Ureter (tissue), 1 donor: ENCODE data around the gene NCK2. TPM values are rescaled to one million over a fixed set of nuclear protein-coding genes. Genes with fewer than 3 reads are reported as not detected.

Source experiments
- DNase-seq: peaks from one replicate; pipeline ENCODE4 v3.0.0-alpha.2; 2020; ENCODE audit warnings: low spot score
- total RNA-seq: library from RNA; stranded (reverse); gene quantifications from one replicate; pipeline ENCODE4 v1.2.4, GENCODE V29; 2023
- donor health status: DM: yes; HTN: yes; CAD: no.

The NCK2 gene
- total RNA-seq, 1 donor from 2014 or later: 40.9 TPM

DNA sequence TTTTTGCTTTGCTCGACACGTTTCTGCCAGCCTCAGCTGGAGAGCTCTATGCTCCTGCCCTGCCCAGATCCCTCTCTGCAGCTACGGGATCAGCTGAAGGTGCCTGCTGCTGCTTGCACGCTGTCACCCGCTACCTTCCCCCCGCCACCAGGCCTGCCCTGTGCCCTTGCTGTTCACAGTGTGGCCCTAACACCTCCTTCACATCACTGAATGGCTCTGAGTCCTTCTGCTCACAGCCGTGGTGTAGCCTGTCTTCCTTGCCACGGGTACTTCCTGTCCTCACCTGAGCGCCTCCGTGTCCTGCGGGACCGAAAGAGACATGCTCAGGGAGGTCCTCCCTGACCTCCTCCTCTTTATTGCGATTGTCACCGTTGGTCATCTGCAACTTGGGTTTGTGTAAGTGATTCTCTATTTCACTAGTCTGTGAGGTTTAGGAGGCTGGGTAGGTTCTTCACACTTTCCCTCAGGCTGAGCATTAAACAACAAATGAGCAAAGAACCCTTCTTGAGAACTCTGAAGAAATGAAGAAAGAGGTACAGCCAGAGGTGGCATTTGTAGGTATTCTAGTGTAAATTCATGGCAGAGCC, 127.5 kb downstream of the NCK2 start:
- DNase-seq: no peak

DNA sequence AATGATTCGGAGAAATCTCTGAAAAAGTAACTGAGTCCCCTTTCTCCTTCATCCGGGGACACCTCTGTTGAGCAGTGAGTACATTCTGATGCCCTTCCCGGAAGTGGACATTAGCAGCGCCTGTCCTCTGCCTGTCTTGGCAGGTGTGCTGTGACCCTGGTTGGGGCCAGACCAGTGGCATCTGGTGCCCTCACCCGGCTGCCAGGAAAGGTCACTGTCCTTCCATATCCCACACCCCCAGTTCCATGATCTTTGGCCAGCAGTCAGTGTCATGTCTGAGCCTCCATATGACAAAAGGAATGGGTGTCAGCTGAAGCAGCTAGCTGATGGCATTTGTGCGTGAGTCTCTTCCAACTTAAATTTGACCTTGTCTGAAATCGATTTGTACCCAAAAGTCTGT, 128.1 kb downstream of the NCK2 start:
- DNase-seq: no peak

DNA sequence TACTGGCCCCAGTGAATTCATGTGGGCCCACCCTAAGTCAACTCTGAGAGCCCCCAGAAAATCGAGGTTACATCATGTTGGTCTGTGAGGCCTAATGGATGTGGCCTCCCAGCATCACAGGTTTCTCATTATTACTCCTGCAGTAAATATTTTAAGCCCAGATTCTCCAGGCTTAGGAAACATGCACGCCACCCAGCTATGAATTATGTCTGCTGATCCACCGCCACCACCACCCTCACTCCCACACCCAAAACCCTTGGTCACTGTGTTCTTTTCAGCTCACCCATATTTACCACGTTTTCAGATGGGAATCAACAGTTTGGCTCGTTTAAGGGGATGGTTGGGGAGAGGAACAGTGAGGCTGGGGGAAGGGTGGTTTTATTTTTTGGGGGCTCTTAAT, 128.6 kb downstream of the NCK2 start:
- no peak for DNase-seq

DNA sequence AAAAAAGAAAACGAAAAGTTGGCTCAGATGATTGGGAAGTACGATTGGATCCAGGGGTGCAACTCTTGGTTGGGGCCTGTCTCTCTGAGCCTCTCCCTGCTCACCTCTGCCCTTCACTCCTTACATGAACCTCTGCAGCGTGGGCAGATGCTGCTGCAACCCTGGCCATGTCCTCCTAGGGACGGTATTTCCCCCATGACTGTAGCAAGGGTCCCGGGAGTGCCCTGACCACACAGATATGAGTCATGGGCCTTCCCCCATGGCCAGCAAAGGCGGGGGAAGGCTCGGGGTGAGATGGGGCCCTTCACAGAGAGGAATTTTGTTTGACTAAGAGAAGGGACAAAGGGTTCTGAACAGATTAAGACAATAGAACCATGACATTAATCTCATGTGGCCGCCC, 129.0 kb downstream of the NCK2 start:
- DNase-seq: no peak

DNA sequence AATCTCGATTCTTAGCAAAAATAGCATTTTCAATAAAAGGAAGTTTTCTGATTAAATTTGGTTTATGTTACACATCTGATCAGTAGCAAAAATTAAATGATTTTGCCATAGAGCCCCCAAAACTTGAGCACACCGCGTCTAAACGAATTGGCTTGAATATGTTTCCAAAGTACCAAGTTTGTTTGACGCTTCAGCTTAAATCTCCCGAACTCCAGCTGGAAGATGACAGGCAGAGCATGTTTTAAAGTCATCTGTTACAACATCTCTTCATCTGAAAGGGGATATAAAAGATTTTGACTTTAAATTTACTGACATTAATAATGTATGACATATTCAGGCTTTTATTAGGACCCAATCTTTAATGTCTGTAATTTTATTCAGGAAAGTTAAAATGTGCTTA, 129.8 kb downstream of the NCK2 start:
- DNase-seq: no peak

DNA sequence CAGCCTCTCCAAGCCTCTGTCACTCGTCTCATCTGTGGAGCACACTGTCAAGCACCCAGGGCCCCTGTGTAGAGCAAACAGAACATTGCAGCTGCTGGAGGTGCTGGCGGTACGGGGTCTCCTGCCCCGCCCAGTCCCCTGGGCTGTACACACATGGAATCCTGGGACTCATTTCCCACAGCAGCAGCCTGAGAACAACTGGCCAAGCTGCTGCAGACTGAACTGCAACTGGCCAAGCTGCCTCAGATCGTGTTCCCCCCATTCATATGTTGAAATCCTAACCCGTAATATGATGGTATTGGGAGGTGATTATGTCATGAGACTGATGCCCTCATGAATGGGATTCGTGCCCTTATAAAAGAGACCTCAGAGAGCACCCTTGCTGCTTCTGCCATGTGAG, 130.5 kb downstream of the NCK2 start:
- no peak for DNase-seq

DNA sequence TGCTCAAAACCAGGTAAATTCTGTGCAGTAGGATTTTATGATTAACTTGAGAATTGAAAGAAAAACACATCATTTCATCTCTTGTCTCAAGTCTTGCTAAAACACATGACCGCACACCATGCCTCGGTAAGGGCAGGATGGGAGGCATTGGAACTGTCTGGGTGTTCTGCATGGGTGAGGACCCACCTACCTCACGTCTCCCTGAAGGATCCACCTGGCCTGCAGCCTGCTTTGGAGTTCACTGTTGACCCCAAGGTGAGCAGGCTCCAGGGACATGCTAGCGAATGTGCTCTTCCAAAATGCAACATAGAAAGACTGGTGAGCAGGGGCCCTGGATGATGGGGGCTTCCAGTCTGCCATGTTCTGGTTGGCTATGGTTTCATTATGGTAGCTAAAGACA, 131.5 kb downstream of the NCK2 start:
- no peak for DNase-seq

DNA sequence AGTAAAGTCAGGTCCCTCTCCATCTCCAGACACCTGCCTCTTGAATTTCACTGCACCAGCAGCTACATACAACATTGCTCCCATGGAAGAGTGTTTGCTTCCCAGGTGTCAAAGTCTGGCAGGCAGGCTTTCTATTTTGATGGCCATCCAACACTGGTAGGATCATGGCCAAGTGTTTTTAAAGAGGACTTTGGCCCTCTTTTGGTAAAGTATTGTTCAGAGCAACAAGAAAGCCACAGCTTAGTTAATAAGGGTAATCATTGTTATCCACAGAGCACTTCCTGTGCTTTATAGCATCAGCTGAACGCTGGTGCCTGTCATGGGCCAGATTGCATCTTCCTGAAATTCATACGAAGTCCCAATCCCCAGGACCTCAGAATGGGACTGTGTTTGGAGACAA, 133.2 kb downstream of the NCK2 start:
- no peak for DNase-seq

DNA sequence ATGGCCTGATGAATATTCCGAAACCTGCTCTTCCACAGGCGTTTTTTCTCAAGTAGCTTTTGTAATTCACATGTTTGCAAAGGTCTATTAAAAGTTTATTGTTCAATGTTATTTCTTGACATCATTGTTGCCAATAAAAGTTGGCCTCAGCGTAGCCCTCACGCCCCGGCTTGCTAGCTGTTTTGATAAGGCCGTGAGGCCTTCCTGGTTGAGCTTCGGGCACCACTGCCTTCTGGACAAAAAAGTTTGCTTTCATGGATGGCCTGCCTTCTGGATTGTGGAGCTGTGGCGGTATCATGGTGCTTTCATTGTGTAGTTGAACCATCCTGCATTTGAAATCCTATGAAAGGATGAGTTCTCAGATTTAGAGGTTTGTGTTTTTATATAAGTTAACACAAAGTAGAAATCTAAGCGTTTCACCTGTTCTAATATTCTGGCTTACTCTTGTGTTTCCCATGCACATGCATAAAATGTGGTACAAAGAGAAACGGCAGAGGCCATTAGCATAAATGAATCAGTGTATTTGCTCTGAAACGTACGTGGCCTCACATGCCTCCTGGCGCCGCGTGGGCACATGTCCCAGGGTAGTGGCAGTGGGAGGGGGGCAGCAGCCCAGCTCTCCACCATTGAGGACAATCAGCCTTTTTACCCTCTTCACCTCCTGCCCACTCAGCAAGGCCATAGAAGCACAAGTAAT, 134.5 kb downstream of the NCK2 start:
- no peak for DNase-seq

DNA sequence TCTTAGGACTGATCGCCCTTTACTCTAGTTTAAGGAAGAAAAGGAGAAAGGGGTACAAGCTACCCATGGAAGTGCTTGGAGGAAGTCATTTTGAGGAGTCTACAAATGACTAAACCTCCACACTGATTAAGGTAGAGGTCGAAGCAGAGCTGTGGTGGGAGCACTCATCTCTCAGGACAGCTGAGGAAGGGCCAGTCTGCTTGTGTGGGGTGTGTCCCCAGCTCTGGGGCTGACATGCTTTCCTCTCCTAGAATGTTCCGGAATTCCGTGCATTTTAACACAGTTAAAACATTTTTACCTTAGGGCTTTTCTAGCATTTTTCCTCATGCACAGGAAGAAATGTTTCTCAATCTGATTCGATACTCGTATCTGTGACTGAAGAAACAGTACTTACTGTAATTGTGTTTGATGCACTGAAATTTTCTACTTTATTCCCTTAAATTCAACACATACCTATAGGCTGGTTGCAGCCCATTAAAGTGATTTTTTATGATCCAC, 135.1 kb downstream of the NCK2 start:
- DNase-seq: no peak

DNA sequence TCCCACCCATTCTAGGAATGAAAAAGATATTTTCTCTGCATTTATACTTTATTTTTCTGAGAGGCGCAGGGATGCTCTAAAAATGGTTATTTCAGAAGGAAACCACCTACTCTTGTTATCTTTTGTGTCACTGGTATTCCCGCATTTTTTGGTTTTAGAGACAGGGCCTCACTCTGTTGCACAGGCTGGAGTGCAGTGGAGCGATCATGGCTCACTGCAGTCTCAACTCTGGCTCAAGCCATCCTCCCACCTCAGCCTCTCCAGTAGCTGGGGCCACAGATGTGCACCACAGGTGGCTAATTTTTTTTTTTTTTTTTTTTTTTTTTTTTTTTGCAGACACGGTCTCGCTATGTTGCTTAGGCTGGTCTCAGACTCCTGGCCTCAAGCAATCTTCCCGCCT, 135.9 kb downstream of the NCK2 start:
- no peak for DNase-seq

DNA sequence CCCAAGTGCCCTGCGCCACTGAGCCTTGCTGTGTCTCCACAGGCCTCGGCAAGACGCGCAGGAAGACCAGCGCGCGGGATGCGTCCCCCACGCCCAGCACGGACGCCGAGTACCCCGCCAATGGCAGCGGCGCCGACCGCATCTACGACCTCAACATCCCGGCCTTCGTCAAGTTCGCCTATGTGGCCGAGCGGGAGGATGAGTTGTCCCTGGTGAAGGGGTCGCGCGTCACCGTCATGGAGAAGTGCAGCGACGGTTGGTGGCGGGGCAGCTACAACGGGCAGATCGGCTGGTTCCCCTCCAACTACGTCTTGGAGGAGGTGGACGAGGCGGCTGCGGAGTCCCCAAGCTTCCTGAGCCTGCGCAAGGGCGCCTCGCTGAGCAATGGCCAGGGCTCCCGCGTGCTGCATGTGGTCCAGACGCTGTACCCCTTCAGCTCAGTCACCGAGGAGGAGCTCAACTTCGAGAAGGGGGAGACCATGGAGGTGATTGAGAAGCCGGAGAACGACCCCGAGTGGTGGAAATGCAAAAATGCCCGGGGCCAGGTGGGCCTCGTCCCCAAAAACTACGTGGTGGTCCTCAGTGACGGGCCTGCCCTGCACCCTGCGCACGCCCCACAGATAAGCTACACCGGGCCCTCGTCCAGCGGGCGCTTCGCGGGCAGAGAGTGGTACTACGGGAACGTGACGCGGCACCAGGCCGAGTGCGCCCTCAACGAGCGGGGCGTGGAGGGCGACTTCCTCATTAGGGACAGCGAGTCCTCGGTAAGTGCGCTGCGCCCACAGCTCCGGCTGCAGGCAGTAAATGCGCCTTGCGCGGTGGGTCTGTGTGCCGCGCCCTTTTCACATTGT, 136.8 kb downstream of the NCK2 start:
- DNase-seq: no peak

DNA sequence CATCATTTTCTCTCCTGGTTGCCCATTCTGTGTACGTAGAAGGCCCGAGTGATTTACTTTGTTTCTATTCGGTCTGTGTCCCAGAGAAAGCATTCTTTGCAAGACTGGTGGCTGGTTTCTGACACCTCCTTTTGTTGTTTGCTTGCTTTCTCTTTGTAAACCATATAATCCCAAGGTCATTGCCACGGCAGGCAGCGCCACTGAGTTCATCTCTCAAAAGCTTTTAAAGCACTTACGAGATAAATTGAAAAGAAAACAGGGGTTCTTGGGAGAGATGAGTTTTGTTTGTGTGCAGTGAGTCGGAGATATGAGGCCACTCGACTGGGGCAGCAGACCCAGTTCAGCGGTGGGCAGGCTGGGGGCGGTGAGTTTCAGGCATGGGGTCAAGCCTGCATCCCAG, 137.6 kb downstream of the NCK2 start:
- DNase-seq: no peak

DNA sequence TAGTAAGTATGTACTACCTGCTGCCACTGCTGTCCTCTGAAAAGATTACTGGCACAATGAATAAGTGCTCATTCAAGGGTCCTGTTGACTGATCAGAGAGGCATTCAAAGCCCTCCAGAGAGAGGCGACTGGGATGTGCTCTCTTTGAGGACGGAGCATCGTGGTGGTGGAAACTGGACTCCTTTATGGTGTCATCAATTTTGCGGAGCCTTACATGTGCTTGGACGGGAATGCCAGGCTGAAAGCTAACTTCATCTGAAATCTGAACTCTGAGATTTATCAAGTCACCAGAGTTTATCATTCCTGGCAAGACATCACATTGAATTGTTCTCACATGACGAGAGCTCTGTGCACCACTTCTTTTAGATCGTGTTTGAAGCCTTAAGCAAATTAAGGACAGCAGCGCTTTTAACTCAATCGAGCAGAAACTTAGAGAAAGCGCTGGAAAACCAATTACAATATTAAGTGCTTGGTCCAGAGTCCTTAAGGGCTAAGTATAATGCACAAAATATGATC, 138.3 kb downstream of the NCK2 start:
- DNase-seq: no peak

DNA sequence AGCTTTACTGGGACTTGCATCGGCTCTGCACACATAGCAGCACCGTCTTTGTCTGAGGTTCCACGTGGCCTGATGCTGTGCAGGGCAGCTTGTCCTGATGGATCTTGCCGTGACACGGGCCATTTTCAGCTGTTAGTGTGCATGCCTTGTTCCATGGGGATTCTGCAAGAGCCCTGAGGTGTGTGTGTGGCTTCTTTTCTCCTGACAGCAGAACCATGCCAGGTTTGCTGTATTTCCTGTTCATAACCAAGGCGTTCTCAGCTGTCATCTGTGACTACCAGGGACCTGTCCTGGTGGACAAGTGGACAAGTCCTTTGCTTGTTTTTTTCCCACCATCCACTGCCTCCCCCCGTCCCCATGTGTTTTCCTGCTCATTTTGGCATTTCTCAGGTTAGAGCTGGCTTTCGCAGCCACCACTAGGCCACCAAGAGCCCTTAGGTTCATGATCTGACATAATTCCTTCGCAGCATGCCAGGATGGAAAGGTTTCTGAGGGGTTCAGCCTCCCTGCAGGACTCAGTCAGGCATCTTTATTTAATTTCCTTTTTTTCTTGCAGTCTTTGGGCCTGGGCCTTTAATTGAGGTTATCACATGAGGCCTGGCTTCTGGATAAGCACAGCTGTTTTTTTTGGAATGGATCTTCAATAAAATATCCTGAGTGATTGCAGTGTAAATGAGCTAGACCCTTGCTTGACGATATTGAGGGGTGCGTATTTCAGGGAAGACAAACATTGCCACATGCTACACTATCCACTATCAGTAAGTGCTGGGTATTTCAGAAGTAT, 139.4 kb downstream of the NCK2 start:
- no peak for DNase-seq

DNA sequence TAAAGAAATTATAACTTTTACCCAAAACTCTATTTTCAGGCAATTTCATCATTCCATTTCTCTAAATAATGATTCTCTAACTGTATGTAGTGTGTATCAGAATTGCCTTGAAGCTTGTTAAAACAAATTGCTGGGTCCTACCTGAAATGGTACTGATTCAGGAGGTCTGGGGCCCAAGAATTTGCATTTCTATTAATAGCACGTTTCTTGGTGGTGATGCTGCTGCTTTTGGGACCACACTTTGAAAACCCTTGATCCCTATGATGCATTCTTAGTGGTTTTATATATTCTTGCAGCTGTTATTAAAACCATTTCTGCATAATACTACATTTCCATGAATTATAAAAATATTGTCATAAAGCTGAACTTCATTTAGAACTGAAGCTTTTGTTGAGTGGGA, 140.7 kb downstream of the NCK2 start:
- DNase-seq: no peak

DNA sequence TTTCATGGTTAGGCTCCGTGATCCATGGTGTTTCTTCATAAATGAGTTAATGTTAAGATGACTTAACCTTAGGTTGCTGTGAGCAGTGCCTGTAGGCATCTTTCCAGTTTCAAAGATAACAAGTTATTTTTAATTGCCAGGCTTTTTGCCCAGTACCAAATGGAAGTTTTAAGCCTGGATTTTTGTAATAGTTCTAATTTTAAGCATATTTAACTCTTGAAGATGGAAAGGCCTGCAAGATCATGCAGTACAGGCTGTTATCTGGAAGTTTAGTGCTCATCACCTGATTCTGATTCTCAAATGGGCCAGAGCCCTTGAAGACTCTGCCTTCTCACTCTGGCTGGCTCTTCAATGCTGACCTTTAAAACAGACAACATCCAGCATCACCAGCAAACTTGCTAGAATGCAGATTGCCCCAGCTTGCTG, 141.3 kb downstream of the NCK2 start:
- no peak for DNase-seq

DNA sequence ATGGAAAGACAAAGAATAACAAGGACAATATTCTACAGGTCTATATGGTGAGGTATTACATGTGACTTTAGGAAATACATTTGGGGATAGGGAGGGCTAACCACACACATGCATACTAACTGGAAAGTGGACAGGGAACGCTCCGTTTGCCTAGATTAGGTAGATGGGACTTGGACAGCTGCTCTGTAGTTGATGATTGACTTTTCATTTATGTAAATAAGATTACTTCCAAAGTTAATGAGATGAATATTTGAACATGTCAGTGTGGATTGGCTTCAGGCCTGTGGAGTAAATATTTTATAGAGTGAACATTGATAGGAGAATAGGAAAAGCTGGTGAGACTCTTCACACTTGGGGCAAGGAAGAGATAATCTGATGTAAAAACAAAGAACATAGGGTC, 142.0 kb downstream of the NCK2 start:
- DNase-seq: no peak

DNA sequence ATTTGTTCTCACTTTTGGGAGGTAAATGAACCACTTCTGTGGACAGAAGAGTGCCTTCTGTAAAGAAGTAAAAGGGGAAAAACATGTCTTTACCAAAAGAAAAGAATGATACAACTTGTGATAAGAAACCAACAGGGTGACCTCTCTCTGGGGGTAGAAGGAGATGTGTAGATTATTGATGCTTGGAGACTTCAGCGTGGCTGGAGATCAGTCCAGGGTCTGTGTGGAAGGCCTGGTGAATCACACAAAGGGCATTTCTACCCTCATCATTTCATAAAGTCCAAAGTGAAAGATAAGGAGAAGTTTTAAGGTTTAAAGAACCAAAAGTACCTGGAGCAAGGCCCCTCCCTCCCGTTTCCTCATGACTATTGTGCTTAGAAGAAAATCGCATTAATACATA, 142.5 kb downstream of the NCK2 start:
- no peak for DNase-seq

DNA sequence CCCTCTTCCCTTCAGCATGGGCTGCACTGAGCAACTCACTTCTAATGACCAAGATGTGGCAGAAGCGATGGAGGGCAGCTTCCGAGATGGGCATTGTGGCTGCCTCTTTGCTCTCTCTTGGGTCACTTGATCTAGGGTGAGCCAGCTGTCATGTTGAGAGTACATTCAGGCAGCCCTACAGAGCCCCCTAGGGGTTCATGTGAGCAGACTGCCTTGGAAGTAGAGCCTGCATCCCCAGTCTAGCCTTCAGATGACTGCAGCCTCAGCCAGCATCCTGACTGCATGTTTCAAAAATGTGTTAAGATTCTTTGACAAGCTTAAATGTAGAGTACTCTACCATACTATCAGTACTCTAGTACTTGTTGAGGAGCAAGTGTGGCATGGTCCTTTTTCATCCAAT, 143.9 kb downstream of the NCK2 start:
- no peak for DNase-seq

DNA sequence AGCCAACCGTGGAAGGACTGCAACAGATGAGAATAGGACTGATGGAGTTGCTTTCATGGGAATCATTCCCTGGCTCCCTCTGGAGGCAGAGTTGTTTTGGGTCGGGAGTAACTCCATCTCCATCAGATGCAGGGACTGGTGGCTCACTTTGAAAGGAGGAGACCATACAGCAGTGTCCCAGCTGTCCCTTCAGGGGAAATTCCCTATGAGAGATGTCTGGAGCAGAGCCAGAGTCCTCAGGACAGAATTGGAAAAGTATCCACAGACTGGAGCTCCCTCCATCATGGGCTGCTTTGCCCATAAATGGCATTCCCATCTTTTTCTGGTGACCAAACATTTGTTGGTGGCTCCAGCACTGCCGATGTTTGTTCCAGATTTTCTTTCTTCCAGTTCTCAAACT, 144.3 kb downstream of the NCK2 start:
- no peak for DNase-seq

DNA sequence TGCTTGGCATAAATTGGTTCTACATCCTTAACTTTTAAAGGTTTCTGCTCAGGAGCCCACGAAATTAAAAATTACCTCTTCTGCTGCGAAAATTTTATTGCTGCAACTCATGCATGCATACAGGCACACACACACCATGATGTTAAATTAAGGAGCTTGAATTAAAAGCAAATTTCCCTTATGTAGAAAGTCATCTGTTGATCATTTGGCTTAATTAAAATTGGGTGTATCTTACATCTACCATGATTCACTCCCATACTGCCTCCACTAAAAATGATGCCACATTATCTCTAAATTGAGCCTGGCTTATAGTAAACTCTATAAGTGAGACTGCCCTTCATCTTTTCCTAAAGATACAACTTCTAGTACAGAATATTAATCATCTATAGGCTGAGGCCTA, 145.4 kb downstream of the NCK2 start:
- DNase-seq: no peak
